Adipose tissue (tissue), 3 donors: Measurements from ENCODE around the gene STARD9. TPM values are rescaled to one million over a fixed set of nuclear protein-coding genes. Genes with fewer than 3 reads are reported as not detected.
"Not testable (repeated sequence)": the region's sequence is repeated elsewhere in the genome, so short reads cannot be mapped to it uniquely, and the experiment has no call there.

Experiments used
- H3K27ac ChIP-seq: one replicate; pipeline ENCODE4 v1.5.1; 2013; ENCODE audit warnings: low read depth, low read length
- WGBS, 3 donors: extraction: QIAGEN DNeasy Blood & Tissue Kit; methylation state at CpG; one replicate each; pipeline ENCODE4 v1.1.7; 2013; 5-methylcytosine and 5-hydroxymethylcytosine counted together
- polyA plus RNA-seq, 3 donors: library from polyadenylated mRNA; stranded (reverse); fragments of 200-250 nt; gene quantifications; one replicate each; pipeline ENCODE4 v1.2.3, GENCODE V29; 2013
- donor health status: healthy with polysubstance abuse.
- donor health status: Bipolar disorder and iron deficiency.
- donor health status: healthy.

Gene STARD9
- 10 to 100 TPM in 1 of 3 donors, 1 to 10 TPM in 1, under 1 TPM in 1; 0.78 to 15.0 (median 3.8) TPM for polyA plus RNA-seq

DNA sequence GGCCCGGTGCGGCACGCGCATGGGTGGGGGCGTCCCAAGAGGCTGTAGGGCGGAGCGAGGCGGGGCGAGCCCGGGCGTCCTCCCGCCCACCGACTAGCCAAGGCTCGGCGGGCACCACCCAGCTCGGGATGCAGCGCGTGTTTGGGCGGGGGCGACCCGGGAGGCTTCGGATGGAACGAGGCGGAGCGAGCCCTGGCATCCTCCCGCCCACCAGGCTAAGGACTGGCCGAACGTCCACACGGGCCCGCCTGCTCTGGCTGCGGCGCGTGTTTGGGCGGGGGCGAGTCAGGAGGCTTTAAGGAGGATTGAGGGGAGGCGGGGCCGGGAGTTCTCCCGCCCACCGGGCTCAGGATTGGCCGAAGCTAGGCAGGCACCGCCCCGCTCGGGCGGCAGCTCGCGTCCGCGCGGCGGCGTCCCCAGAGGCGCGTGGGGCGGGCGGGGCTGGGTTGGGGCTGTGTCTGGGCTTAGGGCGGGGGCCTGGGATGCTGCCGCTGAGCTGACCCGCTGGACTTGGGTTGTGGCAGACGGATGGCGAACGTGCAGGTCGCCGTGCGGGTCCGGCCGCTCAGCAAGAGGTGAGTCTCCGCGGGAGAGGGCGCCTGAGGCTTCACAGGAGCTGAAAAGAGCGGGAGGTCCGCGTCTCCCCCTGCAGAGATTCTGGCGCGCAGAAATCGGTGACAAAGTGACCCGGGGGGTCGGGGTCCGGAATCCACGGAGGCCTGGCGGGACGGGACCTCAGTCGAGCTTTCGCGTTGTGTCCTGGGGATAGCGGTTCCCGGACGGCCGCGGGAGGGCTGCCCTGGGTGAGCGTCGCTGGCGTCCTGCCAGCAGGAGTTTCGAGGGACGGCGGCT lies at the start of gene STARD9:
Gene STARD9, plus strand, starts transcription at position 419 of the 852 bp plus-strand sequence. Its CDS starts 110 bp downstream, at position 529.
- 0 to 1% (median 0%) methylated on average over 92 to 95 of the region's 95 CpGs for WGBS, 3 donors
- H3K27ac ChIP-seq, result no peak within 1 kb of the TSS

DNA sequence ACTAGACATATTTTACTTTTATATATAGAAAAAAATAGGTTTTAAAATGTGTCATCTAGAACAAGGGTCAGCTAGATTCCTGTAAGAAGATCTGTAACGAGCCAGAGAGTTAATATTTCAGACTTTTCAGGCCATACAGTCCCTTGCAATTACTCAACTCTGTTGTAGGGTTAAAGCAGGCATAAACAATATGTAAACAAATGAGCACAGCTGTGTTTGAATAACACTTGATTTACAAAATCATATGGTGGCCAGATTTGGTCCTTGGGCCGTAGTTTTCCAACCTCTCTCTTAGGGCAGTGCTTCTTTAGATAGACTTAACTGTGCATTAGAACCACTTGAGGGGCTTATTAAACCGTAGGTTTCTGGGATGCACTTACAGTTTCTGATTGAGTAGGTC lies 46.4 kb upstream of the STARD9 start:
- no peak overlapping the region for H3K27ac ChIP-seq
- 75 to 98% (median 91%) methylated on average over 3 of the region's 3 CpGs for WGBS, 3 donors

DNA sequence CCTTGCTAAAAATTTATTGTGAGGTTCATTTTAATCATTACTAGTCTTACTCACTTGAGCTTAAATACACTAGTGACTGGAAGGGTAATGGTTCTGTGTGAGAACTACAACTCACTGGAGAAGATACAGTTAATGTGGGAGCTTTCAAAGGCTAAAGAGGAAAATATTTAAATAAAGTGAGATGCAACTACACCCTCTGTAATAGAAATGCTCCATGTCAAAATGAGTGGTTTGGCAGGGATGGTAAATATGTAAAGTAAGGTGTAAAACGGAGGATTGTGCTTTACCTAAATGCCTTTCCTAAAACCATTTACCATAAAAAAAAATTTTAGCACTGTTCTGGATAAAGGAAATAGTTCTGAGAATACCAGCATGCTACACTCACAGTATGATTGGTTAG lies 42.2 kb upstream of the STARD9 start:
- 89 to 97% (median 92%) methylated on average over 1 of the region's 1 CpG for WGBS, 3 donors
- no peak overlapping the region for H3K27ac ChIP-seq

DNA sequence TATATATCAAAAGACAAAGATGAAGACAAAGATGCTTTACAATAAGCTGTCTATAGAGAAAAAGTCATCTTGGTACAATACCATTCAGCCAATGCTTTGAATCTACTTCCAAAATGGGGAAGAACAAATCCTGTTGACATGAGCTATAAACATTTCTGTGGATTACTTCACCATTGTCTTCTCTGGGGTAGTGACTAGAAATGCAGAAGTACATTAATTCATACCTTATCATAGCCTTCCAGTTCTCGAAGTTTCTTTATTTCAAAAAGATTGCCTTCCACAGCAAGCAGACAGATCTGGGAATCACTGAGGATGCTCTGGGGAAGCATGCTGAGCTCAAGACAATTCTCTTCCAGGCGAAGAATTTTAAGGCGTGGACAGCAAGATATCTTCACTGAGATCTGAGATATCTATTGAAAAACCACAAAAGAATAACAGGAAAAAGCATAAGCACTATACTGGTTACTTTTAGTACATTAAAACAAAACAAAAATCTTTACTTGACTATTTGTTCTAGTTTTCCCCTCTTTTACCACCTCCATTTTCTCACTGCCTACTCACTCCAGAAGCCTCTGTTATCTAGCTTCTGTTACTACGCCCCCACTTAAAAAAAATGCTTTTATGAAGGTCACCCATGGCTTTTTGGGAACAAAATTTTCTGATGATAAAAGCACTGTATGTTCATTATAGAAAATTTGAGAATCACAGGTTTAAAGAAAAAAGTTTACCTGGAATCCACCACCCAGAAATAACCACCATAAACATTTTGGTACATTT lies 30.4 kb upstream of the STARD9 start:
- 76 to 89% (median 77%) methylated on average over 4 of the region's 4 CpGs for WGBS, 3 donors
- no peak overlapping the region for H3K27ac ChIP-seq

DNA sequence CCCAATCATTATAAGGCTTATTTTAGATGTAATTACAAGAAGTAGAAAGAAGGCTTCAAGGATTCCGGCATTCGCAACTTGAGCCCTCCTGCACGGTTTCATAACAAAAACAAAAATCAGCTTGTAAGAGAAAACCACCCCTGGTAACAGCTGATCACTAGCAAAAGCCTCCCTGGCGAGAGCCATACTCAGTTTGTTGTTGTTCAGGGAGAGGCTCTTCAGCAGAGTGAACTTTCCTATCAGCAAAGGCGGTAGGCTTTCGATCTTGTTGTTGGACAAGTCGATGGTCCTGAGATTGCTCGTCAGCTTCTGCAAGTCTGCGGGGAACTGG lies 27.5 kb upstream of the STARD9 start:
- peak overlapping the region; percentile 74 for H3K27ac ChIP-seq
- 1 to 6% (median 4%) methylated on average over 9 of the region's 9 CpGs for WGBS, 3 donors

DNA sequence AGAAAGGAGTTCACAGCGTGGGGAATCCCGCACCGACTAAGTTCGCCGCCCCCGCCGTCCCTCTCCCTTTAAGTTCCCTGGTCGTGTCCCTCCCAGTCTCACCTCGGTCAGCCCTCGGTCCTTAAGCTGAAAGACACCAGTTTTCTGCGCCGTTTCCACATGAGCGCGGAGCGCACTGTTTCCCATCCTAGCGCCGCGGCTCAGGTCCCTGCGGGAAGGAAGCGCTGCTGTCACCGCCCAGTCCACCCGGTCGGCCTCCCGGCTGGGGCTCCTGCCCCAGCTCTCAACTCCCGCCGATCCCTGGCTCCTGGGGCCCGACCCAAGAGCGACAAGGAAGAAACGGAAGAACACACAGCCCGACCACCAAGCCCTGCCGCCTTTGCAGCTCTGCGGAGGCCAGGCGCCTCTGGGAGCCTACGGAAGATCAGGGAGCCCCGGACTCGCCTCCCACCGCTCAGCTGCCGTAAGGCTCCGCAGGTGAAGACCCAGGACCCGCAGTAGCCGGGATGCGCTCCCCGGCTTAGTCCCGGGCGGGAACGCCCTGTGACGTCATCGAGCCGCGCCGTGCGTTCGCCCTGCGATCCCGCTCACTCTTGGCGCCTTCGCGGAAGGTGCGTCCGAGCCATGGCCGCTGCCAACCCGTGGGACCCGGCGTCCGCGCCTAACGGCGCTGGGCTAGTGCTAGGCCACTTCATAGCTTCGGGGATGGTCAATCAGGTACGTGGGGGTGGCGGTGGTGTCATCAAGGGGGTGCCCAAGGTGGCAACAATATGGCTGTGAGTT lies 27.0 kb upstream of the STARD9 start, which contains the start of the genes HAUS2 and LRRC57:
Gene HAUS2, plus strand, starts transcription at position 590 of the 783 bp plus-strand sequence. Its CDS starts 35 bp downstream, at position 625.
Gene LRRC57, minus strand, starts transcription at position 545 of the 783 bp plus-strand sequence. Its CDS starts 359 bp downstream, at position 186.
- 0 to 1% (median 1%) methylated on average over 70 to 71 of the region's 71 CpGs for WGBS, 3 donors
- H3K27ac ChIP-seq, result peak within 1 kb of the TSS; percentile 74

DNA sequence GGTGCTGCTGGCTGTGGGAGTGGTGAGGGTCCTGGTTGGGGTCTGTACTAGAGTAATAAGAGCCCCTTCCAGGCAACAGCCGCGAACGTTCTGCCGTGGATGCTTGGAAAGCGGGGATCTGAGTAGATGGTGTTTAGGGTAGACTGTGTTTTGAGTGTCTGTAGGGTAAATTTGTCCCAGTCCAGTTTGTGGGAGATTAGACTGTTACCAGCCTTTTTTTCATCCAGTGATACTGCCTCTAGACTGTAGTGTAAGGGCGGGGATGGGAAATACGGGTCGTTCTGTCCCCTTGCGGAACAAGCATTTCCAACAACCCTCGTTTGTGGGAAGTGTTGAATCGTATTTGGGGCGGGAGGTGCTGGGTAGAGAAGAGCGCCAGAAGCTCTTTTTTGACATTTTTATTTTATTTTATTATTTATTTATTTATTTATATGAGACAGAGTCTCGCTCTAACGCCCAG lies 26.3 kb upstream of the STARD9 start:
- 0% methylated on average over 15 of the region's 15 CpGs for WGBS, 3 donors
- peak overlapping the region; percentile 73 for H3K27ac ChIP-seq

DNA sequence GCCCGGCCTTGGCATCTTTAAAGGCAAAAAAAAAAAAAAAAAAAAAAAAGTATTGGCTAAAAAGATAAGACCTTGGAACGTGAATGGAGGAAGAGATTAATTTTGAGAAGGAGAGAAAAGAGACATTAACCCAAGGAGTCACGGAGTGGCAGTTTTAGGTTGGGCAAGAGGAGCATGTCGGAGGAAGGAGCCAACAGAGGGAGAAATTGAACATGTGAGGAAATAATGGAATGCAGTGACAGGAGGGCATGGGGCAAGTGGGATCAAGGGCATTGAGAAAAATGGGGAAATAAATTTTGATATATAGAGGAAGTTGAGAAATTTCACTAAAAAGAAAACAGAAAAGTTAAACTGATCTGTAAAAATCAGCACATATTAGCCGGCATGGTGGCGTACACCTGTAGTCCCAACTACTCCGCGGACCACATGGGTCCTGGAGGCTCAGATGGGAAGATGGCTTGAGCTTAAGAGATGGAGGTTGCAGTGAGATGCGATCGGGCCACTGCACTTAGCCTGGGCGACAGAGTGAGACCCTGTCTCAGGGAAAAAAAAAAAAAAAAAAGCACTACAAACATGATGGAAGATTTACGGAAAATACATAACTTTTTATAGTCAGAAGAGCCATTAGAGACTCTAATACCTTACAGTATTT lies 25.5 kb upstream of the STARD9 start:
- 58 to 79% (median 59%) methylated on average over 12 of the region's 12 CpGs for WGBS, 3 donors
- H3K27ac ChIP-seq, result no peak overlapping the region

DNA sequence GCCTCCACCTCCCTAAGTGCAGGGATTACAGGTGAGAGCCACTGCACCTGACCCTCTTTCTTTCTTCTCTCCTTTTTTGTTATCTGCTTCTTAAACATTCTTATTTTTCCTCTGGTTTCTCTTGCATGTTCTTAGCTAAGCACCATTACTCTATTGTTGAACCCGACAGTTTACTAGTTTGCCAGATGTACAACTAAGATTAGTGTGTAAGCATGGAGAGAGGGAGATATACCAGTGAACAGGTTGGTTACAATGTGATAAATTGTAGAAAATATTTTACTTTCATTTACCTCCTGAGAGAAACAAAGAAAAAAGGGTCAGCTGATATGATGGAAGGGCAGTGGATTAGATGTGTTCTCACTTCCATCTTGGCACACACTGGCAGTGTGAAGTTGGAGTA lies 21.9 kb upstream of the STARD9 start:
- 82 to 88% (median 85%) methylated on average over 1 of the region's 1 CpG for WGBS, 3 donors
- no peak overlapping the region for H3K27ac ChIP-seq

DNA sequence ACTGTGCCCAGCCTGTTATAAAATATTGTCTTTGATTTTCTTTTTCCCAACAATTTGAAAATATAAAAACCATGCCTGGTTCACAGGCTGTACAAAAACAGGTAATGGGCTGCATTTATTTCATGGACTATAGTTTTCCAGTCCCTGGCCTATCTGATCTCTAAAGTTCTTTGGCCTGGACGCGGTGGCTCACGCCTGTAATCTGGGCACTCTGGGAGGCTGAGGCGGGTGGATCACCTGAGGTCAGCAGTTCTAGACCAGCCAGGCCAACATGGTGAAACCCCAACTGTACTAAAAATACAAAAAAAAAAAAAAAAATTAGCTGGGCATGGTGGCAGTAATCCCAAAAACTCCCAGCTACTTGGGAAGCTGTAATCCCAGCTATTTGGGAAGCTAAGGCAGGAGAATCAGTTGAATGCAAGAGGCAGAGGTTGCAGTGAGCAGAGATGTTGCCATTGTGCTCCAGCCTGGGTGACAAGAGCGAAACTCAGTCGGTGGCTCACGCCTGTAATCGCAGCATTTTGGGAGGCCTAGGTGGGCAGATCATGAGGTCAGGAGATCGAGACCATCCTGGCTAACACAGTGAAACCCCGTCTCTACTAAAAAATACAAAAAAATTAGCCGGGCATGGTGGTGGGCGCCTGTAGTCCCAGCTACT lies 18.7 kb upstream of the STARD9 start:
- 90 to 98% (median 97%) methylated on average over 10 to 11 of the region's 12 CpGs for whole genome bisulfite sequencing, 3 donors
- not testable (repeated sequence) for H3K27ac ChIP-seq

DNA sequence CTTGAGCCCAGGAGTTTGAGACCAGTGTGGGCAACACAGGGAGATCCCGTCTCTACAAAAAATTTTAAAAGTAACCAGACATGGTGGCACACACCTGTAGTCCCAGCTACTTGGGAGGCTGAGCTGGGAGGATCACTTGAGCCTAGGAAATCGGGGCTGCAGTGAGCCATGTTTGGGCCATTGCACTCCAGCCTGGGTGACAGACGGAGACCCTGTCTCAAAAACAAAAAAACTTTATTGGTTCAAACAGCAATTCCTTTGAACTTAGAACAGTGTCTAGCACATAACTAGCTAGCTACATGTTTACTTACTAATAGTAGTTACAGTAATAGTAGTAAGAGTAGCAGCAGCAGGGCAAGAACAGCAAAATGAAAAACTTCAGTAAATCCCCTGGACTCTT lies 16.7 kb upstream of the STARD9 start:
- no peak overlapping the region for H3K27ac ChIP-seq
- WGBS, 3 donors, result 94 to 98% (median 95%) methylated on average over 3 of the region's 3 CpGs

DNA sequence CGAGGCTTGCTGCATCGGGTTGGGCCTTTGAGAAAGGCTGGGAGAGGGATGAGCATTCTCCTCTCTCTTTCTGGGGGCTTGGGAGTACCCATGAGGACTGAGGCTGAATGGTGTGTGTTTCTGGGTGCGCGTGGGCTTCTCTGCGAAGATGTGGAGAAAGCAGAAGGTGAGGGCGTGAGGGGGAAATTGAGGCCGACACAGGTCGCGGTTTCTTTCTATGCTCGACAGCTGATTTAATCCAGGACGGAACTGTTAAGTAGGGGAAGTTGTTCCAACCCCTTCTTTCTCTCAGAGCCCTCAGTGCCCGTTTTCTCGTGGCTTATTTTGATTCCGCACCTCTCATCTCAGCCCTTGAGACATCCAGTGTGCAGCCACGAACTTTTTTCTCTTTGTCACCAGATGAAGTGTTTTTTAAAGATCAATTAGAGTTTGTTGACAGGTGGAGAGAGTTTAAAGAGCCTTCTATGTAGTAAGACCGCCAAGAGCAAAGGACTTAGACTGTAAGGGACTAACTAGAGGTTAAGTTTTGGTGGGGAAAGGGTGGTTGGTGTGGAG lies 711 bp downstream of the STARD9 start:
- 7 to 14% (median 10%) methylated on average over 16 of the region's 16 CpGs for WGBS, 3 donors
- H3K27ac ChIP-seq, result no peak overlapping the region

DNA sequence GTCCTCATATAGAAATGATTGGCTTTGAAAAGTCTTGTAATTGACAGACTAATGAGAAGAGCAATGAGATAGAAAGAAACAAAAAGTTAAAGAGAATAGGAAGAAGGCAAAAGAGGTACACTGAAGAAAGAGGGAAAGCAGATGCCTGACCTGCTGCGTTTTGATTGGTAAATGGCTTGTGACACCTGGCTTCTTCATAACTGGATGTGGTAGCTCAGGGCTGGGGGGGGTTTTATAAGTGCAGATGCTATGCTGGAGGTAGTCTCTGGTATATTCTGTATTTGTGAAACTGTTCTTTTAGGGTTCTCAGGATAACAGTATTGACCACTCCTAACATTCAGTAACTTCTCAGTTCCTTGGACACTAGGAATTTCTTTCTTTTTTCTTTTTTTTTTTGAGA lies 1.4 kb downstream of the STARD9 start:
- no peak overlapping the region for H3K27ac ChIP-seq
- WGBS, 3 donors, result 63 to 84% (median 74%) methylated on average over 1 of the region's 1 CpG

DNA sequence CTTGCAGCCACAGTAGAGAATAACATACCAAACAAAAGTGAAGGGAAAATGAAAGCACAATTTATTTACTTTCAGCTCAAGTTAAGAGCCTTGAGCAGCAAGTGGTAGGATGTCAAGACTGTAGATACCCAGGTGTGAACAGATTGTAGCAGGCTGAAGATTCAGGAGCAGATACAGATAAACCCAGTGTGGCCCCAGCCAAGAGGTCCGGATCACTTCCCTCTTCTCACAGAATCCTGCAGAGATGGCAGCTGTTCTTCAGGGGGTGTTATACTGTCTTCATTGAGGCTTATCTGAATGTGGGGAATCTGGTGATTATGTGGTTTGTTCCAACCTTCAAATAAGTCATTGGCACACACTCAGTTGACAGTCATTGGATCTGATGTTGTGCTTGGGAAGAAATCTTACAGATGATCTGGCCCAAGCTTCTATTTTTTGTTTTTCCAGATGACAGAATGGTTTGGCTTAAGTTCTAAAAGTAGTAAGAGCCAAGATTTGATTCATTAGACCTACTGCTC lies 2.2 kb downstream of the STARD9 start:
- WGBS, 3 donors, result 20 to 46% (median 22%) methylated on average over 1 of the region's 1 CpG
- H3K27ac ChIP-seq, result no peak overlapping the region

DNA sequence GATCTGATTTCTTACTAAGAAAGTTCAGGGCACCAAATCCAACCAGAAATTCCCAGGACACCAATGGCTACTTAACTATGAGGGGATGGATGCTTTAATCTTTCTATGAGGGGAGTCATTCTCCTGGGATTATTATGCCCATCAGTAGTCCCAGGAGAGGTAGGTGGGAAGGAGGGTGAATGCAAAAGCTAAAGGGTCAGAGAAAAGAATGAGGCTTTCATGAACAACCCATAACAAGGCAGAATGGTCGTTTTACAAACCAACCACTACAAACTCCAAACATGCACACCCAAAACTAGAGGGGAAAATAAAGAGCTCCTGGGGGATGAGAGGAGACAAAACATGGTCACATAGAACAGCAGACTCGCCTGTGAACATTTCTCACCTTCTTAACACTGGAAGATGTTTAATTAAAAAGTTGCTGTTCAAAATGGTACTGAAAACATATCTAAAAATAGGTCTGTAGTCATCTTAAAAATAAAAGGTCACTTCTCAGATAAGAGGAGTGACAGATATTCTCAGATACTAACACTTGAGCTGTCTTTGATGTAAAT lies 3.7 kb downstream of the STARD9 start:
- WGBS, 3 donors, result 61 to 94% (median 89%) methylated on average over 2 of the region's 2 CpGs
- H3K27ac ChIP-seq, result no peak overlapping the region

DNA sequence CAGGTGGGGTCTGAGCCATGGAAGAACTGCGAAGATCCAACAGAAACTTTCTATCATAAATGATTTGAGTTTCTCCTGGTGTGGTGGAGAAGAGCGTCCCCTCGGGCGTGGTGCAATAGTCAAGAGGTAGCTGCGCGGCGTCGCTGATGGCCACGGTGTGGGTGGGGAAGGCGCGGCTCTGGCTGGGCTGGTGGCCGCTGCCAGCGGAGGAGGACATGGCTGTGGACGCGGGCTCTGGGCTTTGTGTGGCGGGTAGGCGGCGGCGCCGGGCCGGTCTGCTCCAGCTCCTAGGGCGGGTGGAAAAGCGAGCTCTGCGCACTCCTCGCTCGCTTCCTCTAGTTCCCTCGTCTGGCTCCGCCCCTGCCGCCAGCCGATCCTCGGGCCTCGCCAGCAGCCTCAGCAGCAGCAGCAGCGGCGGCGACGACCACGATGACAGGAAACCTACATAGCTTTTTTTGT lies 5.9 kb downstream of the STARD9 start:
- no peak overlapping the region for H3K27ac ChIP-seq
- WGBS, 3 donors, result 1% methylated on average over 35 to 37 of the region's 37 CpGs
